HG03571 (cell line): ENCODE data around the gene SSUH2.
A peak's percentile ranks its signal among the peaks of the same experiment; 100 is the strongest.
"Not testable (repeated sequence)": the region's sequence is repeated elsewhere in the genome, so short reads cannot be mapped to it uniquely, and the experiment has no call there.

Source experiments
- ATAC-seq: cut with Tn5 transposase; IDR thresholded peaks from one replicate; pipeline ENCODE4 v1.9.1; 2021; ENCODE audit not compliant: unreplicated experiment

SSUH2 gene

GRCh38 chr3:8589880-8590556 is 54.6 kb downstream of the SSUH2 start:
- no peak for ATAC-seq

- ATAC-seq: no peak
Measured at GRCh38 chr3:8584661-8585060, 59.9 kb downstream of the SSUH2 start.

GRCh38 chr3:8581806-8582445 is 62.7 kb downstream of the SSUH2 start:
- ATAC-seq: no peak

GRCh38 chr3:8581373-8581772 is 63.2 kb downstream of the SSUH2 start:
- ATAC-seq: no peak

- ATAC-seq: not testable (repeated sequence)
Measured at GRCh38 chr3:8580434-8580833, 64.2 kb downstream of the SSUH2 start.

DNA sequence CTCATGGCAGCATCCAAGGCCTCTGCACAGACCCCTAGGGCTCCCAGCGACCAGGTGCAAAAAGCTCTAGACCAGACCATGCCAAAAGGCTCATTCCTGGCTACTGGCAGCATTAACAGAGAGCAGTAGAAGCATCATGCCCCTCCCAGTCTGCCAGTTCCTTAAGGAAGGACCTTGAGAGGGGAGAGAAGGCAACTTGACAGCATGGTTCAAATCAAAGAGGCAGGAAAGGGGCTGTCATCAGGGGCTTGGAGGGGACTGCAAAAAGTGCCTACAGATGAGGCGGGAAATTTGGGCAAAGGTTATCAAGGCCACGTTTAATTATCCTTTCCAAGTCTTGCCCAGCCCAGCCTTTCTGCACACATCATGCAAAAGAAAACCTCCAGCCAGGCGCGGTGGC is 64.7 kb downstream of the SSUH2 start:
- no peak for ATAC-seq

DNA sequence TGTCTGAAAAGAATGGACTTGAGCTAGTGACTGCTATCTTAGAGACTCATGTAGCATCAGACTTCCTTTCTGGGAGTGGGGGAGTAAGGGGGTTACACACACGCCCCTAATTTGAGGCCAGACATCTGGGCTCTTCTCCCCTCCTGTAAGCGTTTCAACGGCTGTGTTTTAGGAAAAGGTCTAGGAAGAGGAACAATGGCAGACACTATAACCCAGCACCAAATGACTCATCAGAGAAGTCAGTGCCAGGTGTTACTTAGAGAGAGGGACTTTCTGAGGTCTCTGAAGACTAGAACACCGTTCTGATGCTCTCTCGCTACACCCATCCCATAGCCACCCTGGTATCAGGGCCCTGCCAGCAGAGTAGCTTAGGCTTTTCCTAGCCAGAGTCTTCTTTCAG is 65.5 kb downstream of the SSUH2 start:
- ATAC-seq: peak; percentile 98

DNA sequence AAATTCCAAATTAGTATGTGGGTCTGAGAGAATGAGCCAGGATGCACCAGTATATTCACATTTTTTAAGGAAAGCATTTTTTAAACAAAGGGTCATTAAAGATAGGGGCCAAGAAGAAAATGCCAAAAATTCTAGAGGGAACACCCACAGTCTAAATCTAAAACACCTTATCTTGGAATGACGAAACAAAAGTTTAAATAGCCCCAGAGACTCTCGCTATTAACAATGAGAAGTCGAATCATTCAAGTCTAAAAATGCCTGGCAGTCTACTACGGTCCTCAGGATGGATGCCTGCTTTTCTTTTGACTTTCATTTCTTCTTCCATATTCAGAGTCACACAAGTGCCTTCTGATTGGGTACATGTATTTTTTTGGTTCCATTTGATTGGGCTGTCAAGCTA is 66.3 kb downstream of the SSUH2 start:
- ATAC-seq: no peak

- no peak for ATAC-seq
Measured at GRCh38 chr3:8576841-8577571, 67.6 kb downstream of the SSUH2 start.

DNA sequence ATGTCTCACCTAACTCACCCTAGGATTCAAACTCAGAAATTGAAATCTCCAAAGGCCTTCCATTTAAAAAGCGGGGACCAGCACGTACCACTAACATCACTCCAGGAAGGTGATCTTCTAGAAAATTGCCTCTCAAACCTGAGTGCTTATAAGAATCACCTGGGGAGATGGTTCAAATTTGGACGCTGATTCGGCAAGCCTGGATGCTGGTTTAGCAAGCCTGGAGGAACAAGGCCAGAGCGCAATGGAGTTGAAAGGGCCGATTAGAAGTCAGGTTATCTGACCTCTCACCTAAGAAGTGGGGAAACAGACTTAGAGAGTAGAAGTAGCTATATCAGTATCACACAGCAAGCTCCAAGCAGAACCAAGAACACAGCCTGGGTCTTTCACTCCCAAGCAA is 68.2 kb downstream of the SSUH2 start:
- ATAC-seq: no peak

GRCh38 chr3:8575364-8576104 is 69.1 kb downstream of the SSUH2 start:
- no peak for ATAC-seq

DNA sequence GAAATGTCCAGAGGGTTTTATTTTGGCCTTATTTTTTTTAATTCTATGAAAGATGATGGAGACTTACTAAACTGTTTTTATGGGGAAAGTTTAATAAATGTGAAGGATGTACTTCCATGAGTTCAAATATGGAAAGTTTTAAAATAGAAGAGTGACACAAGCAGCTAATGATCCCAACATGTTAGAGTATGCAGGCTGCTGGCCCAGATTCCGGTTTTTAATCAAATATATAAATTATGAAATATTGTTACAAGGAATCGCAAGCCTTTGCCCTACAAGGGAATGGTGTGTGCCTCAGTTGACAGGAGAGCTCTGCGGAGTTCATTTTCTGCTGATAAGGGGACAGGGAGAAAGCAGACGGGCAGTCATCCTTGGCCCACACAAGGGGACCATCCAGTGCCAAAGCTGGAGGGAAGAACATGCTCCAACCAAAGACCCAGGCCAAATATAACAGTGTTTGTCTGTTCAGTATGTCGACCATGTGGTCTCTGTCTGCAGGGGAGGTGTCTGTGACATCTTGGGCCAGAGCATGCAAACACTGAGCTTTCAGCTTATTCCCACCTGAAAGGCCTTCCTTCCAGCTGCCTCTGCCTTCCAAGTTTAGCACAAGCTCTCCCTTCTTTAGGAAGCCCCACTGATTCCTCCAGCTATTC is 69.8 kb downstream of the SSUH2 start:
- ATAC-seq: no peak

- ATAC-seq: no peak
Measured at GRCh38 chr3:8574040-8574669, 70.4 kb downstream of the SSUH2 start.

- no peak for ATAC-seq
Measured at GRCh38 chr3:8573342-8573926, 71.2 kb downstream of the SSUH2 start.

DNA sequence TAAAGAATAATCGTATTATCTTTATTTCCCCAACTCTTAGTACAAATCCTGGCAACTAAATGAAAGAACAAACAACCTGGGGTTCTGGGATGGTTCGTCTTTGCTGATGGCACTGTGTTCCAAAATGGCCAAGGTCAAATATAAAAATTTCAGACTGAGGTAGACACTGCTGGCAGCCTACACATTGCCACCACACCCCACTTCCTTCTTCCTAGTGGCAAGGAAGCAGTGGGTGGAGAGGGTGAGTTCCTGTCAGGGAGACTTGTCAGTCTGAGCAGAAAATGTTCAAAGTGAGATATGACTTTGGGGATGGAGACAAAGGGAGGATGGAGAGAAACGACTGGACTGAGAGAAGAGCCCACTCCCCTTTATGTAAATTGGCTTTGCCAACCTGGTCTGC is 73.3 kb downstream of the SSUH2 start:
- ATAC-seq: no peak
